GM12878 (cell line): ENCODE results near the gene ARHGAP22. TPM values are rescaled to one million over a fixed set of nuclear protein-coding genes. Genes with fewer than 3 reads are reported as not detected.

Experiments
- ATAC-seq: fragments of 200-7000 bp; cut with Tn5 transposase; 3 replicates; pipeline ENCODE4 v1.9.1; 2020; ENCODE audit warnings: mild to moderate bottlenecking, moderate library complexity
- BruUV-seq: library from RNA; stranded (reverse); fragments of 400-500 nt; replicated peaks from 2 replicates; lab custom pipeline; 2021; lab: Mats Ljungman, UMichigan
- CTCF ChIA-PET: fragments of 300-600 bp; sonication (Branson Sonifier 250); formaldehyde crosslinking; extraction: SDS; loops from one replicate; lab custom pipeline; 2021; ENCODE audit warnings: inconsistent platforms; lab: Yijun Ruan, JAX
- POLR2A ChIA-PET: fragments of 350-600 bp; formaldehyde crosslinking; extraction: SDS; loops from one replicate; lab custom pipeline; 2021; ENCODE audit warnings: inconsistent platforms; lab: Charles Lee
- RAD21 ChIA-PET: fragments of 300-600 bp; sonication (Branson Sonifier 250); formaldehyde crosslinking; loops from one replicate; lab custom pipeline; 2023; ENCODE audit warnings: antibody characterized with exemption; ENCODE audit not compliant: unreplicated experiment; lab: Charles Lee
- SMC1A ChIA-PET: fragments of 300-600 bp; sonication (Branson Sonifier 250); formaldehyde crosslinking; loops from one replicate; lab custom pipeline; 2023; ENCODE audit not compliant: unreplicated experiment, uncharacterized antibody; lab: Charles Lee
- DNase-seq: peaks from one replicate; pipeline ENCODE4 v3.0.0-alpha.2; 2011; ENCODE audit warnings: low read depth, low spot score
- FAIRE-seq: peaks from 3 replicates; lab custom pipeline; 2011; peaks lifted over from hg19 to GRCh38; lab: Jason Lieb, UNC
- H2AFZ ChIP-seq: 2 replicates; pipeline ENCODE4 v1.6.0; 2011; ENCODE audit warnings: low read depth, low read length, control low read depth; ENCODE audit not compliant: control insufficient read depth
- H3K27ac ChIP-seq: 2 replicates; pipeline ENCODE4 v1.5.1; 2011; ENCODE audit warnings: control low read depth; ENCODE audit not compliant: control insufficient read depth, insufficient read depth
- H3K27me3 ChIP-seq, 2 experiments: replicated peaks in 1 of 2; 2 replicates each; pipeline versions ENCODE4 v1.6.0 to v1.6.1; 2011; ENCODE audit warnings: low read length in 1 of 2; ENCODE audit not compliant: control insufficient read depth in 2 of 2, insufficient read depth in 2 of 2
- H3K36me3 ChIP-seq, 2 experiments: 2 replicates each; pipeline ENCODE4 v1.5.1; 2011; ENCODE audit warnings: low read length in 1 of 2; ENCODE audit not compliant: control insufficient read depth in 2 of 2, insufficient read depth in 2 of 2
- H3K4me1 ChIP-seq: 2 replicates; pipeline ENCODE4 v1.6.1; 2011; ENCODE audit warnings: mild to moderate bottlenecking, low read length, moderate library complexity, mixed read lengths; ENCODE audit not compliant: control insufficient read depth, insufficient read depth
- H3K4me2 ChIP-seq: 2 replicates; pipeline ENCODE4 v1.6.0; 2011; ENCODE audit warnings: control low read depth; ENCODE audit not compliant: control insufficient read depth, insufficient read depth
- H3K4me3 ChIP-seq: fragments of 200-600 bp; sonication (generic); 2 replicates; pipeline ENCODE4 v1.5.1; 2016
- H3K79me2 ChIP-seq: 2 replicates; pipeline ENCODE4 v1.6.0; 2011; ENCODE audit warnings: low read length; ENCODE audit not compliant: control insufficient read depth, insufficient read depth
- H3K9ac ChIP-seq: 2 replicates; pipeline ENCODE4 v1.8.0; 2011; ENCODE audit warnings: low read length, control low read depth, mixed read lengths; ENCODE audit not compliant: control insufficient read depth, insufficient read depth
- H3K9me3 ChIP-seq: replicated peaks from 3 replicates; pipeline ENCODE4 v1.5.1; 2011; ENCODE audit warnings: mild to moderate bottlenecking, low read length; ENCODE audit not compliant: control insufficient read depth, insufficient read depth
- H4K20me1 ChIP-seq: 2 replicates; pipeline ENCODE4 v1.6.0; 2011; ENCODE audit not compliant: control insufficient read depth, insufficient read depth
- EP300 ChIP-seq, 2 experiments: fragments of 150-350 bp in 1 of 2; IDR thresholded peaks; 2 replicates each; pipeline ENCODE4 v1.6.1; 2011 to 2012; ENCODE audit warnings: low read depth in 2 of 2, low read length in 2 of 2, borderline replicate concordance in 1 of 2, improper control_type of control experiment in 1 of 2, inconsistent platforms in 1 of 2; ENCODE audit not compliant: control insufficient read depth in 1 of 2
- HDAC6 ChIP-seq: fragments of 200-600 bp; sonication (generic); IDR thresholded peaks from one replicate; pipeline ENCODE4 v1.8.0; 2017; ENCODE audit warnings: antibody characterized with exemption; ENCODE audit not compliant: unreplicated experiment
- MYC ChIP-seq: IDR thresholded peaks from 2 replicates; pipeline ENCODE4 v1.6.1; 2011; ENCODE audit warnings: mild to moderate bottlenecking, low read length, moderate library complexity, inconsistent platforms; ENCODE audit not compliant: insufficient read depth, insufficient replicate concordance, insufficient read length, severe bottlenecking
- PAX5 ChIP-seq: IDR thresholded peaks from 2 replicates; pipeline ENCODE4 v1.6.1; 2011; ENCODE audit warnings: low read depth, low read length, borderline replicate concordance
- STAT1 ChIP-seq: fragments of 450-650 bp; conservative IDR thresholded peaks from 2 replicates; pipeline ENCODE4 v1.6.1; 2014; ENCODE audit warnings: antibody characterized with exemption, mild to moderate bottlenecking
- ZNF274 ChIP-seq: IDR thresholded peaks from one replicate; pipeline ENCODE4 v1.8.0; 2011; ENCODE audit not compliant: insufficient read length, insufficient read depth
- ZNF622 ChIP-seq: fragments of 450-650 bp; IDR thresholded peaks from 2 replicates; pipeline ENCODE4 v1.6.1; 2017; ENCODE audit warnings: mild to moderate bottlenecking, inconsistent platforms
- WGBS: methylation state at CpG from one replicate; pipeline ENCODE4 v1.1.6; 2016; ENCODE audit warnings: low lambda C conversion rate; ENCODE audit not compliant: insufficient replicate concordance, insufficient coverage; ENCODE audit errors: missing lambda C conversion rate; 5-methylcytosine and 5-hydroxymethylcytosine counted together
- in situ Hi-C: fragments of 300-500 bp; cut with MboI; formaldehyde crosslinking; loops from 9 replicates; pipeline ENCODE4 v1.14.3; 2018; ENCODE audit warnings: mixed read lengths
- intact Hi-C: fragments of 100-400 bp; cut with micrococcal nuclease; formaldehyde crosslinking; loops from one replicate; pipeline ENCODE4 v1.14.2; 2022; ENCODE audit not compliant: unreplicated experiment
- polyA plus RNA-seq, 11 experiments: library from polyadenylated mRNA; depleted of rRNA in 4 of 11; unstranded in 6 of 11; stranded (reverse) in 5 of 11; fragments of >200 nt; fragmentation: Nextera tagmentation in 4 of 11; fragmentation: Illumina TruSeq in 1 of 11; extraction: Ambion mirVana in 4 of 11; extraction: Trizol in 1 of 11; gene quantifications; 1 replicate in 1 of 11; 2 replicates in 10 of 11; pipeline versions ENCODE4 v1.2.1 to v1.2.3, GENCODE V29; 2011 to 2016; ENCODE audit warnings: inconsistent platforms in 2 of 11, missing spikeins in 2 of 11, low read depth in 1 of 11
- total RNA-seq, 4 experiments: library from RNA; depleted of rRNA in 3 of 4; stranded (reverse); fragments of >200 nt in 3 of 4; fragmentation: Illumina TruSeq in 1 of 4; extraction: Trizol in 1 of 4; gene quantifications; 2 replicates each; pipeline versions ENCODE4 v1.2.1 to v1.2.3, GENCODE V29; 2013 to 2021
- TF ChIP-seq, protein P1 (sequence below): IDR thresholded peaks from 2 replicates; pipeline ENCODE4 v1.6.1; 2012; ENCODE audit warnings: low read depth, low read length, improper control_type of control experiment
- TF ChIP-seq, protein P2 (sequence below): fragments of 150-350 bp; IDR thresholded peaks from 2 replicates; pipeline ENCODE4 v1.6.1; 2014; ENCODE audit warnings: mild to moderate bottlenecking, low read depth, low read length

Gene ARHGAP22
- total and polyA plus RNA-seq, 10 of the 15 experiments (the other 5 are each of a cell fraction or from before 2014, with no cell fraction given): 0.07 to 0.61 (median 0.18) TPM; not detected in 5

DNA sequence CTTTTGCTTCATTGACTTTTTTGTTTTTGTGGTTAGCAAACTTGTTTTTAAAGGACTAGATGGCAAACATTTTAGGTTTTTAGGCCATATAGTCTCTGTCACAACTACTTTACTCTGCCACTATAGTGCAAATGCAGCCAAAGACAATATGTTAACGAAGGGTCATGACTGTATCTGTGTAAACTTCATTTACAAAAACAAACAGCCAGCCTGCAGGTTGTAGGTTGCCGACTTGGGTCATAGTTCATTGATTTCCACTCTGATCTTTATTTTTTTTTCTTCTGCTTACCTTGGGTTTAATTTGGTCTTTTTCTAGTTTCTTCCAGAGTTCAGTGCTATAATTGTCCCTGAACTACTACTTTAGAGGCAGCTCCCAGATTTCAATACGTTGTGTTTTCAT is 120.0 kb downstream of the ARHGAP22 start:
- TF ChIP-seq ZNF622 (no peak), ZNF274 (no peak), HDAC6 (no peak), EP300 (IDR thresholded peaks at IDR 0.05; ENCODE audit: borderline replicate concordance in 1 of 2, control insufficient read depth in 1 of 2, low read depth in 2 of 2, low read length in 2 of 2) (no peak), PAX5 (no peak), MYC (no peak), STAT1 (no peak)
- TF ChIP-seq, protein P1, sequence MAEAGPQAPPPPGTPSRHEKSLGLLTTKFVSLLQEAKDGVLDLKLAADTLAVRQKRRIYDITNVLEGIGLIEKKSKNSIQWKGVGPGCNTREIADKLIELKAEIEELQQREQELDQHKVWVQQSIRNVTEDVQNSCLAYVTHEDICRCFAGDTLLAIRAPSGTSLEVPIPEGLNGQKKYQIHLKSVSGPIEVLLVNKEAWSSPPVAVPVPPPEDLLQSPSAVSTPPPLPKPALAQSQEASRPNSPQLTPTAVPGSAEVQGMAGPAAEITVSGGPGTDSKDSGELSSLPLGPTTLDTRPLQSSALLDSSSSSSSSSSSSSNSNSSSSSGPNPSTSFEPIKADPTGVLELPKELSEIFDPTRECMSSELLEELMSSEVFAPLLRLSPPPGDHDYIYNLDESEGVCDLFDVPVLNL: no peak
- TF ChIP-seq, protein P2, sequence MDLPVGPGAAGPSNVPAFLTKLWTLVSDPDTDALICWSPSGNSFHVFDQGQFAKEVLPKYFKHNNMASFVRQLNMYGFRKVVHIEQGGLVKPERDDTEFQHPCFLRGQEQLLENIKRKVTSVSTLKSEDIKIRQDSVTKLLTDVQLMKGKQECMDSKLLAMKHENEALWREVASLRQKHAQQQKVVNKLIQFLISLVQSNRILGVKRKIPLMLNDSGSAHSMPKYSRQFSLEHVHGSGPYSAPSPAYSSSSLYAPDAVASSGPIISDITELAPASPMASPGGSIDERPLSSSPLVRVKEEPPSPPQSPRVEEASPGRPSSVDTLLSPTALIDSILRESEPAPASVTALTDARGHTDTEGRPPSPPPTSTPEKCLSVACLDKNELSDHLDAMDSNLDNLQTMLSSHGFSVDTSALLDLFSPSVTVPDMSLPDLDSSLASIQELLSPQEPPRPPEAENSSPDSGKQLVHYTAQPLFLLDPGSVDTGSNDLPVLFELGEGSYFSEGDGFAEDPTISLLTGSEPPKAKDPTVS: no peak
- CTCF ChIA-PET: no interaction called here
- WGBS: 24% methylated on average over 3 of the region's 3 CpGs

More for the DNA sequence above, 120.0 kb downstream of the ARHGAP22 start:
- Histone ChIP-seq H3K9me3 (no peaks in the 10 kb centered on the region), H3K9ac (no peak overlapping the region), H3K27me3 (peaks cover 0 to 3% of the 10 kb centered on the region in 2 experiments; a peak in 2 of 4 replicates), H3K4me1 (no peaks in the 10 kb centered on the region), H4K20me1 (no peaks in the 10 kb centered on the region), H3K4me3 (no peak overlapping the region), H2AFZ (no peak overlapping the region), H3K36me3 (no peaks in the 10 kb centered on the region), H3K79me2 (no peaks in the 10 kb centered on the region), H3K27ac (no peak overlapping the region), H3K4me2 (no peak overlapping the region)
- ChIA-PET SMC1A (no interaction called here), RAD21 (no interaction called here), POLR2A (no interaction called here)
- no TSS peak for BruUV-seq
- intact Hi-C loops (loop anchor here (5.0 kb wide), 1 partner anchor 42 kb away; no protein-coding TSS in a partner anchor), in situ Hi-C loops (no loop called here)
- FAIRE-seq (no peak), ATAC-seq (no peak), DNase-seq (no peak)
